GM12878 (cell line): ENCODE results near the gene ARHGAP26. TPM values are rescaled to one million over a fixed set of nuclear protein-coding genes. Genes with fewer than 3 reads are reported as not detected.

Experiments used
- ATAC-seq: fragments of 200-7000 bp; cut with Tn5 transposase; 3 replicates; pipeline ENCODE4 v1.9.1; 2020; ENCODE audit warnings: mild to moderate bottlenecking, moderate library complexity
- BruUV-seq: library from RNA; stranded (reverse); fragments of 400-500 nt; replicated peaks from 2 replicates; lab custom pipeline; 2021; lab: Mats Ljungman, UMichigan
- CTCF ChIA-PET: fragments of 300-600 bp; sonication (Branson Sonifier 250); formaldehyde crosslinking; extraction: SDS; loops from one replicate; lab custom pipeline; 2021; ENCODE audit warnings: inconsistent platforms; lab: Yijun Ruan, JAX
- POLR2A ChIA-PET: fragments of 350-600 bp; formaldehyde crosslinking; extraction: SDS; loops from one replicate; lab custom pipeline; 2021; ENCODE audit warnings: inconsistent platforms; lab: Charles Lee
- RAD21 ChIA-PET: fragments of 300-600 bp; sonication (Branson Sonifier 250); formaldehyde crosslinking; loops from one replicate; lab custom pipeline; 2023; ENCODE audit warnings: antibody characterized with exemption; ENCODE audit not compliant: unreplicated experiment; lab: Charles Lee
- SMC1A ChIA-PET: fragments of 300-600 bp; sonication (Branson Sonifier 250); formaldehyde crosslinking; loops from one replicate; lab custom pipeline; 2023; ENCODE audit not compliant: unreplicated experiment, uncharacterized antibody; lab: Charles Lee
- DNase-seq: peaks from one replicate; pipeline ENCODE4 v3.0.0-alpha.2; 2011; ENCODE audit warnings: low read depth, low spot score
- FAIRE-seq: peaks from 3 replicates; lab custom pipeline; 2011; peaks lifted over from hg19 to GRCh38; lab: Jason Lieb, UNC
- H2AFZ ChIP-seq: 2 replicates; pipeline ENCODE4 v1.6.0; 2011; ENCODE audit warnings: low read depth, low read length, control low read depth; ENCODE audit not compliant: control insufficient read depth
- H3K27ac ChIP-seq: 2 replicates; pipeline ENCODE4 v1.5.1; 2011; ENCODE audit warnings: control low read depth; ENCODE audit not compliant: control insufficient read depth, insufficient read depth
- H3K27me3 ChIP-seq, 2 experiments: replicated peaks in 1 of 2; 2 replicates each; pipeline versions ENCODE4 v1.6.0 to v1.6.1; 2011; ENCODE audit warnings: low read length in 1 of 2; ENCODE audit not compliant: control insufficient read depth in 2 of 2, insufficient read depth in 2 of 2
- H3K36me3 ChIP-seq, 2 experiments: 2 replicates each; pipeline ENCODE4 v1.5.1; 2011; ENCODE audit warnings: low read length in 1 of 2; ENCODE audit not compliant: control insufficient read depth in 2 of 2, insufficient read depth in 2 of 2
- H3K4me1 ChIP-seq: 2 replicates; pipeline ENCODE4 v1.6.1; 2011; ENCODE audit warnings: mild to moderate bottlenecking, low read length, moderate library complexity, mixed read lengths; ENCODE audit not compliant: control insufficient read depth, insufficient read depth
- H3K4me2 ChIP-seq: 2 replicates; pipeline ENCODE4 v1.6.0; 2011; ENCODE audit warnings: control low read depth; ENCODE audit not compliant: control insufficient read depth, insufficient read depth
- H3K4me3 ChIP-seq: fragments of 200-600 bp; sonication (generic); 2 replicates; pipeline ENCODE4 v1.5.1; 2016
- H3K79me2 ChIP-seq: 2 replicates; pipeline ENCODE4 v1.6.0; 2011; ENCODE audit warnings: low read length; ENCODE audit not compliant: control insufficient read depth, insufficient read depth
- H3K9ac ChIP-seq: 2 replicates; pipeline ENCODE4 v1.8.0; 2011; ENCODE audit warnings: low read length, control low read depth, mixed read lengths; ENCODE audit not compliant: control insufficient read depth, insufficient read depth
- H3K9me3 ChIP-seq: replicated peaks from 3 replicates; pipeline ENCODE4 v1.5.1; 2011; ENCODE audit warnings: mild to moderate bottlenecking, low read length; ENCODE audit not compliant: control insufficient read depth, insufficient read depth
- H4K20me1 ChIP-seq: 2 replicates; pipeline ENCODE4 v1.6.0; 2011; ENCODE audit not compliant: control insufficient read depth, insufficient read depth
- ESRRA ChIP-seq: IDR thresholded peaks from 2 replicates; pipeline ENCODE4 v1.6.1; 2012; ENCODE audit warnings: mild to moderate bottlenecking, low read length, improper control_type of control experiment
- MXI1 ChIP-seq: fragments of 150-350 bp; IDR thresholded peaks from 2 replicates; pipeline ENCODE4 v1.6.1; 2011; ENCODE audit warnings: low read depth, mild to moderate bottlenecking, inconsistent platforms, low read length, improper control_type of control experiment
- NBN ChIP-seq: fragments of 450-650 bp; IDR thresholded peaks from 2 replicates; pipeline ENCODE4 v1.6.1; 2016
- PML ChIP-seq: IDR thresholded peaks from 2 replicates; pipeline ENCODE4 v1.6.1; 2012; ENCODE audit warnings: low read length, inconsistent platforms
- ZBED1 ChIP-seq: IDR thresholded peaks from 2 replicates; pipeline ENCODE4 v1.6.1; 2016; ENCODE audit warnings: borderline replicate concordance
- ZBTB11 ChIP-seq: fragments of 450-650 bp; formaldehyde crosslinking; IDR thresholded peaks from 2 replicates; pipeline ENCODE4 v1.5.0; 2022; ENCODE audit warnings: mild to moderate bottlenecking, missing genetic modification characterization
- ZBTB33 ChIP-seq: fragments of 450-650 bp; IDR thresholded peaks from 2 replicates; pipeline ENCODE4 v1.6.1; 2017; ENCODE audit warnings: mild to moderate bottlenecking
- ZNF207 ChIP-seq: fragments of 450-650 bp; IDR thresholded peaks from 2 replicates; pipeline ENCODE4 v1.6.1; 2014; ENCODE audit warnings: antibody characterized with exemption, mild to moderate bottlenecking, borderline replicate concordance
- WGBS: methylation state at CpG from one replicate; pipeline ENCODE4 v1.1.6; 2016; ENCODE audit warnings: low lambda C conversion rate; ENCODE audit not compliant: insufficient replicate concordance, insufficient coverage; ENCODE audit errors: missing lambda C conversion rate; 5-methylcytosine and 5-hydroxymethylcytosine counted together
- in situ Hi-C: fragments of 300-500 bp; cut with MboI; formaldehyde crosslinking; loops from 9 replicates; pipeline ENCODE4 v1.14.3; 2018; ENCODE audit warnings: mixed read lengths
- intact Hi-C: fragments of 100-400 bp; cut with micrococcal nuclease; formaldehyde crosslinking; loops from one replicate; pipeline ENCODE4 v1.14.2; 2022; ENCODE audit not compliant: unreplicated experiment
- polyA plus RNA-seq, 11 experiments: library from polyadenylated mRNA; depleted of rRNA in 4 of 11; unstranded in 6 of 11; stranded (reverse) in 5 of 11; fragments of >200 nt; fragmentation: Nextera tagmentation in 4 of 11; fragmentation: Illumina TruSeq in 1 of 11; extraction: Ambion mirVana in 4 of 11; extraction: Trizol in 1 of 11; gene quantifications; 1 replicate in 1 of 11; 2 replicates in 10 of 11; pipeline versions ENCODE4 v1.2.1 to v1.2.3, GENCODE V29; 2011 to 2016; ENCODE audit warnings: inconsistent platforms in 2 of 11, missing spikeins in 2 of 11, low read depth in 1 of 11
- total RNA-seq, 4 experiments: library from RNA; depleted of rRNA in 3 of 4; stranded (reverse); fragments of >200 nt in 3 of 4; fragmentation: Illumina TruSeq in 1 of 4; extraction: Trizol in 1 of 4; gene quantifications; 2 replicates each; pipeline versions ENCODE4 v1.2.1 to v1.2.3, GENCODE V29; 2013 to 2021

The ARHGAP26 gene
- total and polyA plus RNA-seq, 10 of the 15 experiments (the other 5 are each of a cell fraction or from before 2014, with no cell fraction given) = 9.4 to 41.5 (median 19.3) TPM

- H3K79me2 ChIP-seq = peaks cover 4% of the 10 kb centered on the region
- 84% methylated on average over 10 of the region's 10 CpGs for WGBS
- intact Hi-C loops = no loop called here
- TF ChIP-seq MXI1 (no peak), PML (no peak), ZBTB33 (no peak), NBN (no peak), ZNF207 (no peak), ESRRA (no peak), ZBTB11 (CRISPR knock-in tag) (no peak), ZBED1 (no peak)
- in situ Hi-C loops = no loop called here
- H3K9me3 ChIP-seq = no peaks in the 10 kb centered on the region; the same call in 2 of the 3 replicates
- CTCF ChIA-PET = interaction anchor here (0.8 to 2.8 kb wide), 5 partner anchors 9 to 144 kb away, joined by 3 to 15 read pairs (median 3); no protein-coding TSS in a partner anchor
- no peak for FAIRE-seq
- no peak overlapping the region for H3K9ac ChIP-seq
- H2AFZ ChIP-seq = no peak overlapping the region
- H3K4me1 ChIP-seq = peaks cover 23% of the 10 kb centered on the region
- DNase-seq = no peak
- POLR2A ChIA-PET = interaction anchor here (0.6 to 2.1 kb wide), 5 partner anchors 9 to 177 kb away, joined by 3 to 16 read pairs (median 6); no protein-coding TSS in a partner anchor
- H3K4me3 ChIP-seq = no peak overlapping the region
- H4K20me1 ChIP-seq = no peaks in the 10 kb centered on the region
- H3K36me3 ChIP-seq = peaks cover 0 to 2% of the 10 kb centered on the region in 2 experiments; a peak in 1 of 4 replicates
- ATAC-seq = no peak
- no TSS peak for BruUV-seq
- no peak overlapping the region for H3K4me2 ChIP-seq
- no peaks in the 10 kb centered on the region for H3K27me3 ChIP-seq
- no peak overlapping the region for H3K27ac ChIP-seq
- SMC1A ChIA-PET = interaction anchor here (1.0 to 24.2 kb wide), 10 partner anchors 8 to 357 kb away, joined by 3 to 441 read pairs (median 10); no protein-coding TSS in a partner anchor
- RAD21 ChIA-PET = interaction anchor here (0.6 to 17.7 kb wide), 8 partner anchors 9 to 195 kb away, joined by 3 to 337 read pairs (median 4); no protein-coding TSS in a partner anchor
Observed at GRCh38 chr5:143033535-143034250, 263.5 kb downstream of the ARHGAP26 start.
